ENCODE measurements around the gene COPS4.
A peak's percentile ranks its signal among the peaks of the same experiment; 100 is the strongest.
"Not testable (repeated sequence)": the region's sequence is repeated elsewhere in the genome, so short reads cannot be mapped to it uniquely, and the experiment has no call there.

Gene COPS4

DNA sequence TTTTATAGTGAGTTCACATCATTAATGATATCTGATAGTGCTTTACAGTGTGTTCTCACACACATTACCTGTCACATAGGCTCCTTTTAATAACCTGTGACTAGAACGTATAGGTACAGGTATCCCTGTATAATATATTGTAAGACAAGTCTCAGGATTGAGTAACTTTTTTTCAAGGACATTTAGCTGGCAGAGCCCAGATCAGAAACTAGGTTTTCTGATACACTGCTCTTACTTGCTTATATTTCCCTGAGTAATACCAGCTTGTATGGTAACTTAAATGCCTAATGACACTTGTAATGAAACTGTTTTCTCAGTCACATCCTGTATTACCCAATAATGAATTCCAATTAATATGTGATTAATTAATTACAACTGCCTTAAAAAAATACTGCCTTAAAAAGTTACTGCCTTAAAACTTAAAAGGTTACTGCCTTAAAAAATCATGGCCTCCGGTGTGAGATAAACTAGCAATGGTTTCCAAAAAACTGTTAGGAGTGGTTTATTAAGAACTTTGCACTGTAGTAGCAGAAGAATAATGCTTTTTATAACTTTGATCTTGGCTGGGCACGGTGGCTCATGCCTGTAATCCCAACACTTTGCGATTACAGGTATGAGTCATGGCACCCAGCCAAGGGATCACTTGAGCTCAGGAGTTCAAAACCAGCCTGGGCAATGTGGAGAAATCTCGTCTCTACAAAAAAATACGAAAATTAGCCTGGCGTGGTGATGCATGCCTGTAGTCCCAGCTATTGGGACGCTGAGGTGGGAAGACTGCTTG is 11.9 kb downstream of the COPS4 start:
- H3K4me3 Mint-ChIP-seq = no peak overlapping the region
- no peaks in the 10 kb centered on the region for H3K4me1 Mint-ChIP-seq
- H3K9me3 Mint-ChIP-seq = no peaks in the 10 kb centered on the region
- ATAC-seq (no peak), DNase-seq (ENCODE audit: low spot score in 2 of 2) (peak in 1 of 2 donors; percentile 13)
- no peak overlapping the region for H3K27ac Mint-ChIP-seq
- H3K36me3 Mint-ChIP-seq = peaks cover 50% of the 10 kb centered on the region

DNA sequence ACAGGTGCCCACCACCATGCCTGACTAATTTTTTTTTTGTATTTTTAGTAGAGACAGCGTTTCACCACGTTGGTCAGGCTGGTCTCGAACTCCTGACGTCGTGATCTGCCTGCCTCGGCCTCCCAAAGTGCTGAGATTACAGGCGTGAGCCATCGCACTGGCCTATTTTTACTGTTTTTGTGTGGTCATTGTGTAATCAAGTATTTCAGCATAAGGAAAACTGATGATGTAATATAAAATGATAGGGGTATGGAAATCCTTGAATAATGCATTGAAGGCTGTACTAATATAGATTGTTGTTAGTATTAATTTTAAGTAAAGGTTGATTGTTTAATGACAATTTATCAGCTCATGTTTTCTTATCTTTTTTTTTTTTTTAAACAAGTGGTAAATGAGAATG is 13.8 kb downstream of the COPS4 start:
- not testable (repeated sequence) for H3K4me1 Mint-ChIP-seq, H3K27ac Mint-ChIP-seq, ATAC-seq, H3K9me3 Mint-ChIP-seq, H3K4me3 Mint-ChIP-seq
- DNase-seq (ENCODE audit: low spot score in 2 of 2) = peak in 1 of 2 donors; percentile 15
- H3K36me3 Mint-ChIP-seq = peaks cover 58% of the 10 kb centered on the region

DNA sequence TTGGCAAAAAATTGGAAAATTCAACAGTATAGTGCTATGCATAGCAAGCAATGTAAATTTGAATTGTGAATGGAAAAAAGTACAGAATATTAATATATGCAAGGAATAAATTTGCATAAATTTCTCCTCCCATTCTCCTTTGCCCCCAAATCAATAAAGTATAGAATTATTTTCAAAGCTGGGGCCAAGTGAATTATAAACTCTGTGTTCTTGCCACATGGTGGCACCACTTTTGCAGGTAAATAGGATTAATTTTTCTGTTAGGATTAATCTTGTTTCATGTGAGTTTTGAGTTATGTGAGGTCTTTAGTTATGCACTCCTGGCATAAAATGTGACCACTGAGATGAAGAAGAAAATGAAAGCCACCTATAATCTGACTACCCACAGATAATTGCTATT is 19.9 kb downstream of the COPS4 start:
- ATAC-seq (no peak), DNase-seq (ENCODE audit: low spot score in 2 of 2) (no peak)
- Mint-ChIP-seq H3K9me3 (no peaks in the 10 kb centered on the region), H3K36me3 (peaks cover 79% of the 10 kb centered on the region), H3K4me3 (no peak overlapping the region), H3K4me1 (no peaks in the 10 kb centered on the region), H3K27ac (no peak overlapping the region)

DNA sequence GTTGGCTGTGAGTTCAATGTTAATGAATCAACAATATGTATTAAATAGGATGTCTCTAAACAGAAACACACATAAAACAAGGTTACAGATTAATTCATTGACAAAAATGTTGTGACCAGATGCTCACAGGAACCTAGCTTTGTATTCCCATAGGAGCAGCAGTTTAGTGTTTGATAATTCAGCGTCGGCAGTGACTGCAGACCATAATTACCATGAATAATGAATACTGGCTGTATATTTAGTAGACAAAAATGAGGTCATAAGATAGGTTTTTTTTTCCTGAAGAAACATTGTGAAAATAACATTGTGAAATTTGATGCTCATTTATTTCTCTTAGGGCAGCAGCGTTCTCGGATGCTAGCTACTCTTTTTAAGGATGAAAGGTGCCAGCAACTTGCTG is 27.8 kb downstream of the COPS4 start:
- no peak overlapping the region for H3K27ac Mint-ChIP-seq

DNA sequence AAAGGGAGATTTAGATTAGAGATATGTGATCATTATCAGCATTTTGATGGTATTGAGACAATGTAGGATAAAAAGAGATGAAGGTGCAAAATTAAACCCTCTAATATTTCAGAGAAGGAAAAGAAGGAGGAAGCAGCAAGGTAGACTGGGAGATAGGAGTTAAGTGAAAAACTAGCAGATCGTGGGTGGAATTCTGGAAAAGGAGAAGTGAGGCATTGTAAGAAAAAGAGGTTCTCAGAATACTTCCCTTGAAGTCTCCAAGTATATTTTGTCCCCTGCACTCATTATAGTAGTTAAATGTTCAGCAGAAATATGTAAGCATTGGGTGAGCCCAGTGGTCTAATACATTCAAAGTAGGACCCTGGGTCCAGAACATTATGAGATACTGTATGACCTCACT is 30.3 kb downstream of the COPS4 start:
- H3K27ac Mint-ChIP-seq = no peak overlapping the region
- no peak overlapping the region for H3K4me3 Mint-ChIP-seq
- DNase-seq (ENCODE audit: low spot score in 2 of 2) (no peak), ATAC-seq (no peak)
- H3K4me1 Mint-ChIP-seq = no peaks in the 10 kb centered on the region
- H3K9me3 Mint-ChIP-seq = no peaks in the 10 kb centered on the region
- H3K36me3 Mint-ChIP-seq = peaks cover 100% of the 10 kb centered on the region

More for the DNA sequence above, 27.8 kb downstream of the COPS4 start:
- Mint-ChIP-seq H3K9me3 (no peaks in the 10 kb centered on the region), H3K4me1 (no peaks in the 10 kb centered on the region), H3K4me3 (no peak overlapping the region), H3K36me3 (peaks cover 100% of the 10 kb centered on the region)
- no peak for ATAC-seq
- no peak for DNase-seq (ENCODE audit: low spot score in 2 of 2)

DNA sequence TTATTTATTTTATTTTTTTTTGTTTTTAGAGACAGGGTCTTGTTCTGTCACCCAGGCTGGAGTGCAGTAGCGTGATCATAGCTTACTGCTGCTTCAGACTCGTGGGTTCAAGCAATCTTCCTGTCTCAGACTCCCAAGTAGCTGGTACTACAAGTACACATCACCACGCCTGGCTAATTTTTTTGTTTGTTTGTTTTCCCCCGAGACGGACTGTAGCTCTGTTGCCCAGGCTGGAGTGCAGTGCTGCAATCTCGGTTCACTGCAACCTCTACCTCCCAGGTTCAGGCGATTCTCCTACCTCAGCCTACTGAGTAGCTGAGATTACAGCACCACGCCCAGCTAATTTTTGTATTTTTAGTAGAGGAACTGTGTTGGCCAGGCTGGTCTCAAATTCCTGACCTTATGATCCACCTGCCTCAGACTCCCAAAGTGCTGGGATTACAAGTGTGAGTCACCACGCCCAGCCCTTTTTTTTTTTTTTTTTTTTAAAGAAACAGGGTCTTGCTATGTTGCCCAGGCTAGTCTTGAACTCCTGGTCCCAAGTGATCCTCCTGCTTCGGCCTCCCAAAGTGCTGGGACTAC is 32.2 kb downstream of the COPS4 start:
- DNase-seq (ENCODE audit: low spot score in 2 of 2) = no peak
- H3K9me3 Mint-ChIP-seq = no peaks in the 10 kb centered on the region
- H3K4me1 Mint-ChIP-seq = no peaks in the 10 kb centered on the region
- ATAC-seq = no peak
- no peak overlapping the region for H3K4me3 Mint-ChIP-seq
- H3K27ac Mint-ChIP-seq = no peak overlapping the region
- H3K36me3 Mint-ChIP-seq = peaks cover 97% of the 10 kb centered on the region

DNA sequence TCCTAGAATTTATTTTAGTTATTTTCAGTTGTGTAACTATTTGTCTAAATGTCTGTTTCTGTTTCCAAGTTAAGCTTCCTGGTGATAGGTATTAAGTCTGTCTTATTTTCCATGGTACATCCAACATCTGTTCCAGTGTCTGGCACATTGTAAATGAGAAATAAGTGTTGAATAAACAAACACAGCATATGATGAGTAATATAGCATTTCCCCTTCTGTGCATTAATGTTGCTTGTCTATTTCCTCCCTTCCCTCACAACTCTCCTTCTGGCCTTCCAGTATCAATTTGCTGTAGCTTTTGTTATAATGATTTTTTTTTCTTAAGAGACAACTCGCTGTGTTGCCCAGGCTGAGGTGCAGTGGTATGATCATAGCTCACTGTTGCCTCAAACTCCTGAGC is 36.1 kb downstream of the COPS4 start:
- Mint-ChIP-seq H3K27ac (no peak overlapping the region), H3K36me3 (peaks cover 93% of the 10 kb centered on the region)

DNA sequence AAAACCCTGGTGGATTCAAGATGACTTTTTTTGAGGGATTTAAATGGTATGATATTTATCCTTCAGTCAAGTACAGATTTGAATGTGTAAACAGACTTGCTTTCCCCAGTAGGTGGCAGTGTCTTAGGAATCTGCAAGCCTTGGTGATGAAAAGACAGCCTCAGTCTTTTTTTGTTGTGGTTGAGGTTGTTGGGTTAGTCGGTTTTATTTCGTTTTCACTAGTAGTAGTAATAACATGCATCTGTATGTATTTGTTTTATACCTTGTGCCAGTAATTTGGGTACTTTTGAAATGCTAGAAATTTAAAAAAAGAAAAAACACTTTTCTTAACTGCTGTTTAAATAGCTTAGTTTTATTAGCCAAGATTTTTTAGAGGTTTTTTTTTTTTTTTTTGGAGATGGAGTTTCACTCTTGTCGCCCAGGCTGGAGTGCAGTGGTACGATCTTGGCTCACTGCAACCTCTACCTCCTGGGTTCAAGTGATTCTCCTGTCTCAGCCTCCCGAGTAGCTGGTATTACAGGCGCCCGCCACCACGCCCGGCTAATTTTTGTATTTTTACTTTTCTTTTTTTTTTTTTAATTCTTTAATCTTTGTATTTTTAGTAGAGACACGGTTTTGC is 39.2 kb downstream of the COPS4 start:
- Mint-ChIP-seq H3K4me1 (peaks cover 5% of the 10 kb centered on the region), H3K27ac (no peak overlapping the region), H3K36me3 (peaks cover 63% of the 10 kb centered on the region), H3K4me3 (peak overlapping the region; percentile 5), H3K9me3 (no peaks in the 10 kb centered on the region)
- ATAC-seq (peak; percentile 97), DNase-seq (ENCODE audit: low spot score in 2 of 2) (peak; percentile 38 to 62)

More for the DNA sequence above, 36.1 kb downstream of the COPS4 start:
- DNase-seq (ENCODE audit: low spot score in 2 of 2) (no peak), ATAC-seq (no peak)
- Mint-ChIP-seq H3K9me3 (no peaks in the 10 kb centered on the region), H3K4me1 (no peaks in the 10 kb centered on the region), H3K4me3 (no peak overlapping the region)

DNA sequence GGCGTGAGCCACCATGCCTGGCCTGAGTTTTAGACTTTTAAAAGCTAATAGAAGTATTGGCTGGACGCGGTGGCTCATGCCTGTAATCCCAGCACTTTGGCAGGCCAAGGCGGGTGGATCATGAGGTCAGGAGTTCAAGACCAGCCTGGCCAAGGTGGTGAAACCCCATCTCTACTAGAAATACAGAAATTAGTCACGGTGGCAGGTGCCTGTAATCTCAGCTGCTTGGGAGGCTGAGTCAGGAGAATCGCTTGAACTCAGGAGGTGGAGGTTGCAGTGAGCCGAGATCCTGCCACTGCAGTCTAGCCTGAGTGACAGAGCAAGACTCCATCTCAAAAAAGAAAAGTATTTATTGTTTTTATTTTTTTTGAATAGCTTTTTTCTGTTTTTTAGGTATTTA is 39.8 kb downstream of the COPS4 start:
- not testable (repeated sequence) for H3K4me1 Mint-ChIP-seq; H3K27ac Mint-ChIP-seq; H3K9me3 Mint-ChIP-seq; DNase-seq (ENCODE audit: low spot score in 2 of 2)
- ATAC-seq = peak; percentile 63
- H3K36me3 Mint-ChIP-seq = peaks cover 58% of the 10 kb centered on the region
- H3K4me3 Mint-ChIP-seq = peak overlapping the region; percentile 5

DNA sequence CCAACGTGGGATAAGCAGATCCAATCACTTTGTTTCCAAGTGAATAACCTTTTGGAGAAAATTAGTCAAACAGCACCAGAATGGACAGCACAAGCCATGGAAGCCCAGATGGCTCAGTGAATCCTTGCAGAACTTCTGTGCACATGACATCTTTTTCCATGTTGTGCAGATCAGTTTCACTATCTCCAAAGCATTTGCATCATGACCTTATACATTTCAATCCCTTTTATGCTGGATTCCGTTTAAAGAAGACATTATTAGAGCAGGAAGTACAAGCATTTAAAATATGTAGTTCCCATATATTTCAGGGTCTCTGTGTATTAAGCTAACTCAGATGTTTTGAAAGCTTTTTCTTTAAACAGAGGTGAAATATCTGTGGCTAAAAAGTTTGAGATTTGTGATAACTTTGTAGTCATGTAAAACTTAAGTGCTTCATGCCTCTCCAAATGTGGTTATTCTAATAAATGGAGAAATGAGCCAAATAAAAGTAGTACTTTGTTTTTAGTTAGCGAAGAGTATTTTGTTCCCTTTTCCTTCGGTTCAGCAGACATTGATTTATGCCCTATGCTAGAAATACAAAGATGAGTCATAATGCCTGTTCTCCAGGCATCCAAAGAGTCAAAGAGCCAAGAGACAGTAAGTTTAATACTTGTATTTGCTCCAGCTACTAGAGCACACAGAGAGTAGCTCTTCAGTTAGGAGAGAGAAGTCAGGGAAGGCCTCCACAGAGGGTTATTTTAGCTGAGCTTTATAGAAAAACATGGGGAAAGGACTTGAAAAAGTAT is 40.5 kb downstream of the COPS4 start:
- Mint-ChIP-seq H3K4me3 (no peak overlapping the region), H3K36me3 (peaks cover 50% of the 10 kb centered on the region), H3K27ac (no peak overlapping the region), H3K4me1 (peaks cover 5% of the 10 kb centered on the region), H3K9me3 (no peaks in the 10 kb centered on the region)
- ATAC-seq = no peak
- no peak for DNase-seq (ENCODE audit: low spot score in 2 of 2)

DNA sequence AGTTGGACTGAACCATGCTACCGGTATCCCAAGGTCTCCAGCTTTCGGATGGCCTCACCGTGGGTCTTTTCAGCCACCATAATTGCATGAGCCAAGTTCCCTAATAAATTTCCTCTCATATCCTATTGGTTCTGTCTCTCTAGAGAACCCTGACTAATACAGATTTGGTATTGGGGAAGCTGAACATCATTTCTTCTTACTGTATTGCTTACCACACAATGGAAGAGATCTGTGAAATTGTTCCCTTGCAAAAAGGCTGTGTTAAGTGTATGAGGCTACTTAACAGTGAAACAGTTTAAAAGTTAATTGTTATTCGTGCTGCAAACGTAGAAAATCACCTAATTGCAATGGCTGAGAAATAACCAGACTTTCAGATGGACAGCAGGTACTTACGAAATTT is 45.6 kb downstream of the COPS4 start:
- no peak overlapping the region for H3K27ac Mint-ChIP-seq
- peaks cover 3% of the 10 kb centered on the region for H3K9me3 Mint-ChIP-seq
- no peak for DNase-seq (ENCODE audit: low spot score in 2 of 2)
- H3K4me1 Mint-ChIP-seq = peaks cover 33% of the 10 kb centered on the region
- ATAC-seq = no peak
- no peak overlapping the region for H3K4me3 Mint-ChIP-seq
- H3K36me3 Mint-ChIP-seq = peaks cover 12% of the 10 kb centered on the region

DNA sequence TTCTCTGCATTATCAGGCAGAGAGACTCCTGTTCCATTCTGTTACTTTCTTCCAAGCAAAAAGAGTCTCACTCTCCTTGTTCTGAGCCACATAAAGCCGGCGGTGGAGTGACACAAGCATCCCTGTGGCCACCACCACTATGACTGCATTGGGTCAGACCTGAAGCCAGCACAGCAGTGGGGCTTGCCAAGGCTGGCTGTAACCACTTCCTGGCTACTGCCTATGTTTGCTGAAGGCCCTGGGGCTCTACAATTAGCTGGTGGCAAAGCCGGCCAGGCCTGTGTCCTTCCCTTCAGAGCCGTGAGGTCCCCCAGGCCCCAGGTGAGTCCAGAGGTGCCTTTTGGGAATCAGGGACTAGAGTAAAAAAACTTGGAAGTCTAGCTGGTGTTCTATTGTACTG is 47.8 kb downstream of the COPS4 start:
- Mint-ChIP-seq H3K9me3 (peaks cover 3% of the 10 kb centered on the region), H3K4me1 (peaks cover 30% of the 10 kb centered on the region), H3K27ac (peak overlapping the region; percentile 29), H3K4me3 (no peak overlapping the region), H3K36me3 (peaks cover 23% of the 10 kb centered on the region)
- DNase-seq (ENCODE audit: low spot score in 2 of 2) (no peak), ATAC-seq (peak; percentile 72)

DNA sequence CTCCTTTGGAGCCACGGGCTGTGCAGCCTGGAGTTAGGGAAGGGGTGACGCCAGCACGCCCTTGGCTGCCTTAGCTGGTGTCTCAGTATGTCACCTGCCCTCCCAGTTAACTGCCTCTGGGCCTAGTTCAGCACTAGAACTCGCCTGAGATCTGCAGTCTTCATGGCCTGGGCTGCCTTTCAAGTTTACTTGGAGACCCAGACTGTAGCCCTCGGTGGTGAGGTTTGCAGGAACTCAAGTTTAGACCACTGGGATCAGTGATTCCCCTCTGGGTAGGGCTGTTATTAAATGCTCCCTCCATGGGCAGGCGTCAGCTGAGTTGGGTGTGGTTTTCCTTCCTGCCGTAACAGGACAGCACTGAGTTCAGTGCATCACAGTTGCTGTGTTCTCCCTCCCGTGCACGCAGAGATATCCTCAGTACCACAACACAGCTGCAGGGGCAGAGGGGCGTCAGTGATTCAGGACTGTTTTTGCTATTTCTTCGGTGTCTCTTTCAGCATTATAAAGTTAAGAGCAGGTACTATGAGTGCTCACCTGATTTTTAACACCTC is 49.0 kb downstream of the COPS4 start:
- Mint-ChIP-seq H3K4me3 (peak overlapping the region; percentile 7), H3K4me1 (peaks cover 30% of the 10 kb centered on the region)

DNA sequence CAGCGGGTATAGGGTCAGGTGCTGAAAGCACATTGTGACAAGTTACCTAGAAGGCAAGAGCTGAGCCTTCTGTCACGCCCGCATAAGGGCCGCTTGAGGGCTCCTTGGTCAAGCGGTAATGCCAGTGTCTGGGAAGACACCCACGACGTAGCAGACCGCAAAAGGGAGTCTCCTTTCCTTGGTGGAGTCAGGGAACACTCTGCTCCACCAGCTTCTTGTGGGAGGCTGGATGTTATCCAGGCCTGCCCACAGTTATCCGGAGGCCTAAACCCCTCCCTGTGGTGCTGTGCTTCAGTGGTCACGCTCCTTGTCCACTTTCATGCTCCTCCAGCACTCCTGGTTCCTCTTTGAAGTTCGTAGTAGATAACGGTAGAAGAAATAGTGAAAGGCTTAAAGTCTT is 50.0 kb downstream of the COPS4 start:
- not testable (repeated sequence) for DNase-seq (ENCODE audit: low spot score in 2 of 2); H3K9me3 Mint-ChIP-seq
- peaks cover 45% of the 10 kb centered on the region for H3K36me3 Mint-ChIP-seq

More for the DNA sequence above, 49.0 kb downstream of the COPS4 start:
- ATAC-seq = peak; percentile 92
- H3K27ac Mint-ChIP-seq = peak overlapping the region; percentile 43
- peaks cover 3% of the 10 kb centered on the region for H3K9me3 Mint-ChIP-seq
- peak in 1 of 2 donors; percentile 60 for DNase-seq (ENCODE audit: low spot score in 2 of 2)
- H3K36me3 Mint-ChIP-seq = peaks cover 36% of the 10 kb centered on the region

More for the DNA sequence above, 50.0 kb downstream of the COPS4 start:
- ATAC-seq, H3K4me3 Mint-ChIP-seq, H3K27ac Mint-ChIP-seq: not testable (repeated sequence)
- H3K4me1 Mint-ChIP-seq = peaks cover 30% of the 10 kb centered on the region
